ENCODE results near the gene BSG.
A peak's percentile ranks its signal among the peaks of the same experiment; 100 is the strongest.

Gene BSG

GRCh38 chr19:573519-573825, 1.1 kb downstream of the BSG start:
- DNase-seq, result peak in 1 of 2 donors; percentile 20
- peaks cover 16 to 22% of the 10 kb centered on the region in 2 experiments for H3K36me3 ChIP-seq (ENCODE audit: control insufficient read depth in 1 of 2, insufficient read depth in 2 of 2, low read length in 2 of 2)
- H3K4me1 ChIP-seq (ENCODE audit: control insufficient read depth in 1 of 2, insufficient read depth in 2 of 2, low read length in 2 of 2), result peaks cover 16 to 30% of the 10 kb centered on the region in 2 experiments
- no peak overlapping the region for H3K27ac ChIP-seq (ENCODE audit: low read depth, low read length)
- WGBS (ENCODE audit: extremely low coverage, insufficient coverage, insufficient read length), result no CpG with 5 or more reads among the region's 15 CpGs
- H3K4ac ChIP-seq (ENCODE audit: low read depth, low read length), result peak overlapping the region; percentile 65
- H3K18ac ChIP-seq (ENCODE audit: low read length), result no peak overlapping the region
- peak overlapping the region; percentile 51 for H2BK12ac ChIP-seq (ENCODE audit: low read length)
- peak overlapping the region; percentile 98 for H3K9ac ChIP-seq (ENCODE audit: low read length)
- H3K9me3 ChIP-seq (ENCODE audit: insufficient read depth, low read depth, low read length), result no peaks in the 10 kb centered on the region
- H4K91ac ChIP-seq (ENCODE audit: low read depth, low read length), result peak overlapping the region; percentile 87
- H4K12ac ChIP-seq (ENCODE audit: low read depth, low read length), result no peak overlapping the region
- H3K14ac ChIP-seq (ENCODE audit: low read length), result peak overlapping the region; percentile 38
- H2BK5ac ChIP-seq (ENCODE audit: low read depth, low read length, poor library complexity), result no peak overlapping the region
- peaks cover 48% of the 10 kb centered on the region for H3K79me2 ChIP-seq (ENCODE audit: control insufficient read depth, insufficient read depth, low read length, poor library complexity)
- peak overlapping the region; percentile 23 for H2AFZ ChIP-seq (ENCODE audit: insufficient read depth, low read length, poor library complexity)
- H3K4me2 ChIP-seq (ENCODE audit: low read length), result peak overlapping the region; percentile 87
- H3K4me3 ChIP-seq (ENCODE audit: low read depth, low read length), result peak overlapping the region; percentile 98
- no peaks in the 10 kb centered on the region for H3K27me3 ChIP-seq (ENCODE audit: insufficient read depth, low read length)
- peak overlapping the region; percentile 11 for H2BK120ac ChIP-seq (ENCODE audit: insufficient read depth, low read length, poor library complexity)
- peaks cover 18% of the 10 kb centered on the region for H3K79me1 ChIP-seq (ENCODE audit: low read length)
- no peak overlapping the region for H2AK5ac ChIP-seq (ENCODE audit: low read length)
- H3K23ac ChIP-seq (ENCODE audit: low read length), result no peak overlapping the region
- peak overlapping the region; percentile 31 for H4K8ac ChIP-seq (ENCODE audit: low read depth, low read length)

- H3K23ac ChIP-seq (ENCODE audit: low read length), result no peak overlapping the region
- no peak overlapping the region for H3K18ac ChIP-seq (ENCODE audit: low read length)
- H2AFZ ChIP-seq (ENCODE audit: insufficient read depth, low read length, poor library complexity), result no peak overlapping the region
Measured at GRCh38 chr19:574658-575526, 2.5 kb downstream of the BSG start.

GRCh38 chr19:575527-576506, 3.4 kb downstream of the BSG start:
- Histone ChIP-seq H2AFZ (ENCODE audit: insufficient read depth, low read length, poor library complexity) (no peak overlapping the region), H3K27me3 (ENCODE audit: insufficient read depth, low read length) (no peaks in the 10 kb centered on the region), H2BK5ac (ENCODE audit: low read depth, low read length, poor library complexity) (no peak overlapping the region), H3K9me3 (ENCODE audit: insufficient read depth, low read depth, low read length) (no peaks in the 10 kb centered on the region), H3K18ac (ENCODE audit: low read length) (peak overlapping the region; percentile 18), H2BK12ac (ENCODE audit: low read length) (no peak overlapping the region), H3K23ac (ENCODE audit: low read length) (no peak overlapping the region), H3K9ac (ENCODE audit: low read length) (no peak overlapping the region), H3K4me2 (ENCODE audit: low read length) (no peak overlapping the region), H3K4me3 (ENCODE audit: low read depth, low read length) (no peak overlapping the region), H3K79me1 (ENCODE audit: low read length) (peaks cover 18% of the 10 kb centered on the region), H2BK120ac (ENCODE audit: insufficient read depth, low read length, poor library complexity) (no peak overlapping the region), H2AK5ac (ENCODE audit: low read length) (no peak overlapping the region), H3K14ac (ENCODE audit: low read length) (no peak overlapping the region), H4K8ac (ENCODE audit: low read depth, low read length) (no peak overlapping the region), H4K91ac (ENCODE audit: low read depth, low read length) (no peak overlapping the region), H4K12ac (ENCODE audit: low read depth, low read length) (no peak overlapping the region), H3K4me1 (ENCODE audit: control insufficient read depth in 1 of 2, insufficient read depth in 2 of 2, low read length in 2 of 2) (peaks cover 16 to 30% of the 10 kb centered on the region in 2 experiments), H3K36me3 (ENCODE audit: control insufficient read depth in 1 of 2, insufficient read depth in 2 of 2, low read length in 2 of 2) (peaks cover 33 to 42% of the 10 kb centered on the region in 2 experiments), H3K4ac (ENCODE audit: low read depth, low read length) (peak overlapping the region; percentile 98), H3K27ac (ENCODE audit: low read depth, low read length) (no peak overlapping the region), H3K79me2 (ENCODE audit: control insufficient read depth, insufficient read depth, low read length, poor library complexity) (peaks cover 48% of the 10 kb centered on the region)
- no CpG with 5 or more reads among the region's 38 CpGs for WGBS (ENCODE audit: extremely low coverage, insufficient coverage, insufficient read length)
- no peak for DNase-seq

More at GRCh38 chr19:574658-575526, 2.5 kb downstream of the BSG start:
- Histone ChIP-seq H4K12ac (ENCODE audit: low read depth, low read length) (no peak overlapping the region), H3K4me1 (ENCODE audit: control insufficient read depth in 1 of 2, insufficient read depth in 2 of 2, low read length in 2 of 2) (peaks cover 16 to 30% of the 10 kb centered on the region in 2 experiments), H2BK12ac (ENCODE audit: low read length) (no peak overlapping the region), H4K91ac (ENCODE audit: low read depth, low read length) (no peak overlapping the region), H3K27ac (ENCODE audit: low read depth, low read length) (no peak overlapping the region), H3K4ac (ENCODE audit: low read depth, low read length) (peak overlapping the region; percentile 95), H3K79me2 (ENCODE audit: control insufficient read depth, insufficient read depth, low read length, poor library complexity) (peaks cover 48% of the 10 kb centered on the region), H3K9ac (ENCODE audit: low read length) (no peak overlapping the region), H3K4me2 (ENCODE audit: low read length) (peak overlapping the region; percentile 5), H3K36me3 (ENCODE audit: control insufficient read depth in 1 of 2, insufficient read depth in 2 of 2, low read length in 2 of 2) (peaks cover 26 to 34% of the 10 kb centered on the region in 2 experiments), H2BK5ac (ENCODE audit: low read depth, low read length, poor library complexity) (no peak overlapping the region), H3K79me1 (ENCODE audit: low read length) (peaks cover 18% of the 10 kb centered on the region), H3K27me3 (ENCODE audit: insufficient read depth, low read length) (no peaks in the 10 kb centered on the region), H2AK5ac (ENCODE audit: low read length) (no peak overlapping the region), H2BK120ac (ENCODE audit: insufficient read depth, low read length, poor library complexity) (no peak overlapping the region), H4K8ac (ENCODE audit: low read depth, low read length) (no peak overlapping the region), H3K14ac (ENCODE audit: low read length) (no peak overlapping the region), H3K9me3 (ENCODE audit: insufficient read depth, low read depth, low read length) (no peaks in the 10 kb centered on the region), H3K4me3 (ENCODE audit: low read depth, low read length) (no peak overlapping the region)
- DNase-seq, result peak in 1 of 2 donors; percentile 27
- WGBS (ENCODE audit: extremely low coverage, insufficient coverage, insufficient read length), result no CpG with 5 or more reads among the region's 32 CpGs

GRCh38 chr19:576768-577438, 4.5 kb downstream of the BSG start:
- Histone ChIP-seq H2BK12ac (ENCODE audit: low read length) (no peak overlapping the region), H3K23ac (ENCODE audit: low read length) (no peak overlapping the region), H2AFZ (ENCODE audit: insufficient read depth, low read length, poor library complexity) (no peak overlapping the region), H3K36me3 (ENCODE audit: control insufficient read depth in 1 of 2, insufficient read depth in 2 of 2, low read length in 2 of 2) (peaks cover 42 to 51% of the 10 kb centered on the region in 2 experiments), H2BK120ac (ENCODE audit: insufficient read depth, low read length, poor library complexity) (no peak overlapping the region), H4K91ac (ENCODE audit: low read depth, low read length) (no peak overlapping the region), H3K14ac (ENCODE audit: low read length) (no peak overlapping the region), H3K4ac (ENCODE audit: low read depth, low read length) (peak overlapping the region; percentile 97), H3K4me2 (ENCODE audit: low read length) (no peak overlapping the region), H2BK5ac (ENCODE audit: low read depth, low read length, poor library complexity) (peak overlapping the region; percentile 8), H3K27me3 (ENCODE audit: insufficient read depth, low read length) (no peaks in the 10 kb centered on the region), H3K9me3 (ENCODE audit: insufficient read depth, low read depth, low read length) (no peaks in the 10 kb centered on the region), H4K12ac (ENCODE audit: low read depth, low read length) (no peak overlapping the region), H4K8ac (ENCODE audit: low read depth, low read length) (no peak overlapping the region), H2AK5ac (ENCODE audit: low read length) (no peak overlapping the region), H3K79me1 (ENCODE audit: low read length) (peaks cover 9% of the 10 kb centered on the region), H3K18ac (ENCODE audit: low read length) (no peak overlapping the region), H3K4me3 (ENCODE audit: low read depth, low read length) (no peak overlapping the region), H3K9ac (ENCODE audit: low read length) (no peak overlapping the region), H3K27ac (ENCODE audit: low read depth, low read length) (no peak overlapping the region), H3K79me2 (ENCODE audit: control insufficient read depth, insufficient read depth, low read length, poor library complexity) (peaks cover 46% of the 10 kb centered on the region), H3K4me1 (ENCODE audit: control insufficient read depth in 1 of 2, insufficient read depth in 2 of 2, low read length in 2 of 2) (peaks cover 9 to 23% of the 10 kb centered on the region in 2 experiments)
- DNase-seq, result no peak
- no CpG with 5 or more reads among the region's 28 CpGs for WGBS (ENCODE audit: extremely low coverage, insufficient coverage, insufficient read length)

Measured in trophoblast cell (in vitro differentiated cells and primary cell).